Kidney glomerular epithelial cell (primary cell): ENCODE measurements around the gene CENATAC.
A peak's percentile ranks its signal among the peaks of the same experiment; 100 is the strongest.
"Not testable (repeated sequence)": the region's sequence is repeated elsewhere in the genome, so short reads cannot be mapped to it uniquely, and the experiment has no call there.

Experiments
- DNase-seq: peaks from one replicate; lab custom pipeline; 2025; lab: John Stamatoyannopoulos, UW

The CENATAC gene, protein sequence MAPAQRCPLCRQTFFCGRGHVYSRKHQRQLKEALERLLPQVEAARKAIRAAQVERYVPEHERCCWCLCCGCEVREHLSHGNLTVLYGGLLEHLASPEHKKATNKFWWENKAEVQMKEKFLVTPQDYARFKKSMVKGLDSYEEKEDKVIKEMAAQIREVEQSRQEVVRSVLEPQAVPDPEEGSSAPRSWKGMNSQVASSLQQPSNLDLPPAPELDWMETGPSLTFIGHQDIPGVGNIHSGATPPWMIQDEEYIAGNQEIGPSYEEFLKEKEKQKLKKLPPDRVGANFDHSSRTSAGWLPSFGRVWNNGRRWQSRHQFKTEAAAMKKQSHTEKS

DNA sequence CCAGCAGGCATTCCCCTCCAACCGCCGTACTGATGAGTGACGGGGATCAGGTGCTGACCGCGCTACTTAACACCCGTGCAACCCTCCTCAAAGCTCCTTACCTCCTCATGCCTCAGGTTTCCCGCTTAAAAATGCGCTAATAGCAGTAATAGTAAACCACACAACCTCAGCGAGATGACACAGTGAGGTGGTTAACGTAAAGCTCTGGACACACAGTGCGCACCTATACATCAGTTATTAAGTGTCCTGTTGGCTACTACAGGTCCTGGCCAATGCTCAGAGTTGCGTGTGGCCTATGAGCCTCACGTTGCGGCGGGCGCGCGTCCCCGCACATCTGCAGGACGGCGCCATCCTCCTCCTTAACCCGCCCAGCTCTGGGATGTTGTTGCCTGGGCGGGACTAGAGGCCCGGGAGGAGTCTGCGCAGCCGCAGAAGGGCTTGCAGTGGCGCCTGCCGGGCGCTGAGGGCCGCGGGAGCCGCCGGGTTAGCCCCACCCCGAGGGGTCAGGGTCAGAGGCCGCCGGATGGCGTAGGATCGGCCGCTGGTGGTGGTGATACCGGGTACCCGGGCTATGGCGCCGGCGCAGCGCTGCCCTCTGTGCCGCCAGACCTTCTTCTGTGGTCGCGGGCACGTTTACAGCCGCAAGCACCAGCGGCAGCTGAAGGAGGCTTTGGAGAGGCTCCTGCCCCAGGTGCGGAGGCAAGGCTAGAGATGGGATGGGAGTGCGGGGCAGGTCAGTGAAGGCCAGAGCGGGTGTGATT is at the start of gene CENATAC:
CENATAC (plus strand) TSS at position 512 of the 761 bp plus-strand sequence; CDS start at position 572, 60 bp downstream.
- DNase-seq, result peak; percentile 84

DNA sequence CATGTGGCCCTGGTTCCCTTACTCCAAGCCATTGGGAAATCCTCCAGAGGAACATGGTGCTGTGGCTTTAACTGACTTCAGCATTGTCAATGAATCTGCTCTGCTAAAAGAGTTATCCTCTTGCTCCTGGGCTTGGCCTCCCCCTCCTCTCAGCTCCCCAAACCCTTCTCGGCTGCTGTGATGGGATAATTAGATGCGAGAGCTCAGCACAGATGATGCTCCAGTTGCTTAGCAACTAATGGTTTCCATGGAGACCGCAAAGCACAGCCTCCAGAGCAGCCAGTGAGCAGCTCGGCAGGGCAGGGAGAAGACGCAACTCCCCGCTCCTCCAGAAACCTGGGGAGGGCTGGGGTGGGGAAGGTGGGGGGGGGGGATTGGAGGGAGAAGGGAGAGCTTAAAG is 44.7 kb upstream of the CENATAC start:
- no peak for DNase-seq

DNA sequence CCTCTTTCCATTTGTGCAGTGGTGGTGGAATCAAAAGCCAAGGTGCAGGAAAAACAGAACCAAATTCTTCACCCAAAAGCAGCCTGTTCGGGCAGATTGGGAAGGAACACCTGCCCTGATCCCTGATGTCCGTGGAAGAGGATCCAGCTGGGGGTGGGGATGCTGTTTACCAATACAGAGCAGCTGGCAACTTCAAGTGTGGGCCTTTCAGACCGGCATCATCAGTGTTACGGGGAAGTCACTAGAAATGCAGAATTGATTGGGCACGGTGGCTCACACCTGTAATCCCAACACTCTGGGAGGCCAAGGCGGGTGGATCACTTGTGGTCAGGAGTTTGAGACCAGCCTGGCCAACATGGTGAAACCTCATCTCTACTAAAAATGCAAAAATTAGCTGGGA is 44.0 kb upstream of the CENATAC start:
- DNase-seq, result not testable (repeated sequence)

DNA sequence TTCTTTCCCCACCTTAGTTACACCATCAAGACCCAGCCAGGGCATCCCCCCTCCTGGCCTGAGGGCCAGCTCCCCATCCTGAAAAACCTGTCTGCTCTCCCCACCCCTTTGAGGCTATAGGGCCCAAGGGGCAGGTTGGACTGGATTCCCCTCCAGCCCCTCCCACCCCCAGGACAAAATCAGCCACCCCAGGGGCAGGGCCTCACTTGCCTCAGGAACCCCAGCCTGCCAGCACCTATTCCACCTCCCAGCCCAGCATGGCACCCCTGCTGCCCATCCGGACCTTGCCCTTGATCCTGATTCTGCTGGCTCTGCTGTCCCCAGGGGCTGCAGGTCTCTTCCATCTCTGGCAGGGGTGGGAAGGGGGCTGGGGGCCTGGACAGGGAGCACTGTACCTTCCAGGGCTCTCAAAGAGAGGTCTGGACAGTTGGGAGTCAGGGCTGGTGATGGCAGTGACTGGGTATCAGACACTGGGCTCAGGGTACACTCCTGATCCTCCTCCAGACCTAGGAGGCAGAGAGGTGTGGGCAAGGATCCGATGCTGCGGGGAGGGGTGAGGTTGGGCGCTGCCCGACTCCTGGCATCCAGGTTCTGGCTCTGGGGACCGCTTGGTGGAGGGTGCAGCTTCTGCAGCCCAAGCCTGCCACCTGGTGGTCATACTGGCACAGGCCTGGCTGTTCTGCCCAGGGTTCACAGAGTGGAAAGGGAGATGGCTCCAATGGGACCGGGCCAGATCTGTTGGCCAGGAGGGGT is 41.7 kb upstream of the CENATAC start, which contains the start of gene UPK2:
UPK2 (plus strand) TSS at position 205 of the 753 bp plus-strand sequence; CDS start at position 258, 53 bp downstream.
- peak; percentile 72 for DNase-seq

DNA sequence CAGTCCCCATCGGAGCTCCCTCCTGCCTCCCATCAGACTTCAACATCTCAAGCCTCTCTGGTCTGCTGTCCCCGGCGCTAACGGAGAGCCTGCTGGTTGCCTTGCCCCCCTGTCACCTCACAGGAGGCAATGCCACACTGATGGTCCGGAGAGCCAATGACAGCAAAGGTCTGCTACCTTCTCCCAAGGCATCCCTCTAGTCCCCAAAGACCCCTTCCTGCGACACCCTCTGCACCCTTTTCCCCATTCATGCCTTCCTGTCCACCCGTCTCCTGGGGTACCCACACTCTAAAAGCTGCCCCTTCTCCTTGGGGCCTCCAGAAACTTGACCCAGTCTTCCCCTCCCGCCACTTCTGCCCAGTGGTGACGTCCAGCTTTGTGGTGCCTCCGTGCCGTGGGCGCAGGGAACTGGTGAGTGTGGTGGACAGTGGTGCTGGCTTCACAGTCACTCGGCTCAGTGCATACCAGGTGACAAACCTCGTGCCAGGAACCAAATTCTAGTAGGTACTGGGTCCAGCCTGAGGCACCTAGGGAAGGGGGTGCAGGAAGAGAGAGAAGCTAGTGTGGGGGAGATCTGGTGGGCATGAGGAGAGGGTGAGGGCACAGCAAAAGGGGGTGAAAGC is 41.0 kb upstream of the CENATAC start:
- DNase-seq, result no peak

DNA sequence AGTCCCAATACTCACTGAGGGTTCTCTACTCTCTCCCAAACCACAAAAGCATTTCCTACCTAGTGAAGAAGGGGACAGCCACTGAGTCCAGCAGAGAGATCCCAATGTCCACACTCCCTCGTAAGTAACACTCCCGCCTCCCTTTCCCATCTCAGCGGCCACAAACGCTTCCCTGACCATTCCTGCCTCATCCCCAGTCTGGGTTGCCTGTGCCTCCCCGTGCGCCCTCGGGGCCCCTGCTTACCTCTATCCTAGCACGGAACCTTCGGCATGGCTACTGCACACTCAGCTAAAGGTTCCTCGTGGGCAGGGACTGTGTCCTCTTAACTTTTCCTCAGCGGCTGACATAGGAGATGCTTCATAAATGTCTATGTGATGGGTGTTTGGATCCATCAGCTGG is 40.4 kb upstream of the CENATAC start:
- no peak for DNase-seq

DNA sequence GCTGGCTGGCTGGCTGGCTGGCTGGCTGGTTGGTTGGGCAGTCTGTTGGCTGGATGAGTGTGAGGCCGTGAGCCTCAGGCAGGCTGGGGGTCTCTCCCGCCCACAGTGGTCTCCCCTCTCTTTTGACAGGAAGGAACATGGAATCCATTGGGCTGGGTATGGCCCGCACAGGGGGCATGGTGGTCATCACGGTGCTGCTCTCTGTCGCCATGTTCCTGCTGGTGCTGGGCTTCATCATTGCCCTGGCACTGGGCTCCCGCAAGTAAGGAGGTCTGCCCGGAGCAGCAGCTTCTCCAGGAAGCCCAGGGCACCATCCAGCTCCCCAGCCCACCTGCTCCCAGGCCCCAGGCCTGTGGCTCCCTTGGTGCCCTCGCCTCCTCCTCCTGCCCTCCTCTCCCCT is 40.0 kb upstream of the CENATAC start:
- DNase-seq, result no peak

DNA sequence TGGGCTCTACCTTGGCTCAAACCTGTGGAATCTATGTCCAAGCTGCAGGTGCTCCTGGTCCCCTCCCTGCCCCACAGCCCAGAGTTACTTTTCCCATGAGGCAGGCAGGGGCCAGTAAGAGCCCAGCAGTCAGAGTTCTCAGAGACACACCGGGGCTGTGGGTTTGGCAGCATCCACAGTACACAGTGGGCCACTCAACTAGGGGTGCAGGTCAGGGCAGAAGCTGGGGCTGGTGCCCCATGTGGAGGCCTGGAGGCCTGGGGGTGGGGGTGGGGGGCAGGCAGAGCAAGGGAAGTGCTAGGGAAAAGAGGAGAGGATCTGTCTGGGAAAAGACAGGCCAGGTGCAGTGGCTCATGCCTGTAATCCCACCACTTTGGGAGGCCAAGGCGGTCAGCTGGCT is 39.4 kb upstream of the CENATAC start:
- DNase-seq, result no peak

DNA sequence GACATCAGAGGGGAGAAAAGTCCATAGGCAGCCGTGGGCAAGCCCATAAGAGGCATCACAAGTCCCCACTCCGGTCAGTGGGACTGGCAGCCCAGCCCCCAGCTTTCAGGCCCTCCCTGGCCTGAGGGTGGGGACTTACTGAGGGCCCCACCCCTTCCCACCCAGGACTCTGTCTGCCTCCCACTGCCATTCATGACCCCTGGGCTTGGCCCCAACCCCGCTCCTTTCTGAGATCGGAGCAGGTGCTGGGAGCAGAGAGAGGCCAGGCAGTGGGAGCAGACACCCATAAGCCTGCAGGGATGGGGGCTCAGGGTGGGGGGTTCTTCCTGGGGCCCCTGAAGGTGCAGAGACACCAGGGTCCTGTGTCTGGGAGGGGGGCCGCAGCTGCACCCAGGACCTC is 36.7 kb upstream of the CENATAC start:
- DNase-seq, result no peak

DNA sequence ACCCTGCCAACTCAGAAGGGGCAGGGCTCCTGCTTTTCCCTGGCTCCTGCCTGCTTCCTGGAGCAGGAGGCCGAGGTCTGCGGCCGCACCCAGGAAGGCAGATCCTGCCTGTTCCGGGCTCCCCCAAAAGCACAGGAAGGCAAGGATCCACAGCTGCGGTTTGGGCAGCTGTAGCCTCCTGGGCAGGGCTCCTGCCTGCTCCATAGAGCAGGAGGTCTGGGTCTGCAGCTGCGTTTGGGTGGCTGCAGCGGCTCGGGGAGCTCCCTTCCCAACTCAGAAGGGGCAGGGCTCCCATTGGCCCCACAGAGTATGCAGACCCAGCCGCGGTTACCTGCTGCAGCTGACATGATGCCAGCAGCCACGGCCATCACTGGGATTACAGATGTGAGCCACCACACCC is 36.3 kb upstream of the CENATAC start:
- DNase-seq, result no peak

DNA sequence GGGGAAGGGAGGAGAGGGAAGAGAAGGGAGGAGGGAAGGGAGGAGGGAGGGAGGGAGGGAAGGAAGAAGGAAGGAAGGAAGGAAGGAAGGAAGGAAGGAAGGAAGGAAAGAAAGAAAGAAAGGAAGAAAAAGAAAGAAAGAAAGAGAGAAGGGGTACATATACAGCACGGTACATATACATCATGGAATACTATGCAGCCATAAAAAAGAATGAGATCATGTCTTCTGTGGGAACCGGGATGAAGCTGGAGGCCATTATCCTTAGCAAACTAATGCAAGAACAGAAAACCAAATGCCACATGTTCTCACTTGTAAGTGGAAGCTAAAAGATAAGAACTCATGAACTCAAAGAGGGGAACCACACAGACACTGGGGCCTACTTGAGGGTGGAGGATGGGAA is 28.4 kb upstream of the CENATAC start:
- not testable (repeated sequence) for DNase-seq

DNA sequence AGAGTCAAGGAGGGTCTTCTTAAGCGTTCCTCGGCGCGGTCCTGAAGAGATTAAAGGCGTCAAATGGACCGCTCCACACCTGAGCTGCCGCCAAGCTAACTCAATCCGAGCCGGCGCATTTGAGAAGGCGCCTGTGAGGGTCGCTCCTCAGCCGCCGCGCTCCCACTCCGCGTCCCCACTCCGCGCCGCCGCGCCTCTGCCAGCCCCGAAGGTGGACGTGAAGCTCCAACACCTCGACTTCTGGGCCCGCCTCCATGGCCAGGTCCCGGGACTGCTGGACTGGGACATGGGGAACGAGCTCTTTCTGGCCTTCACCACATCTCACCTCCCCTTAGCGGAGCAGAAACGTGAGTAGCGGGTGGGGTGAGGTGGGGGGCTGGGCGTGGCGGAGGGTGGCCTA is 26.3 kb upstream of the CENATAC start, which contains the start of gene FOXR1:
FOXR1 (plus strand) TSS at position 116 of the 400 bp plus-strand sequence; CDS start at position 287, 171 bp downstream.
- DNase-seq, result no peak

DNA sequence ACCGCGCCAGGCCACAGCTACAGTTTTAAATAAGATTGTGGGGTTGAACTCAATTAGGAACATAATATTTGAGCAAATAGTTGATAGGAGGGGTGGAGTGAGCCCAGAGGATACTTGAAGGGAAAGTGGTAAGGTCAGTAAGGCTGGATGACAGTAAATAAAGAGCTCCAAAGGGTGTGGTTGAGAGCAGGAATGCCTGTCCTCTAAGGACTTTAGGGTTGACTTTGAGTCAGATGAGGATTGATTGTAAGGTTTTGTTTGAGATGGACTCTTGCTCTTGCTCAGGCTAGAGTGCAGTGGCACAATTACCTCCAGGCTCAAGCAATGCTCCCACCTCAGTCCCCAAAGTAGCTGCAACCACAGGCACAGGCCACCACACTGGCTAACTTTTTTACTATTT is 24.0 kb upstream of the CENATAC start:
- no peak for DNase-seq

DNA sequence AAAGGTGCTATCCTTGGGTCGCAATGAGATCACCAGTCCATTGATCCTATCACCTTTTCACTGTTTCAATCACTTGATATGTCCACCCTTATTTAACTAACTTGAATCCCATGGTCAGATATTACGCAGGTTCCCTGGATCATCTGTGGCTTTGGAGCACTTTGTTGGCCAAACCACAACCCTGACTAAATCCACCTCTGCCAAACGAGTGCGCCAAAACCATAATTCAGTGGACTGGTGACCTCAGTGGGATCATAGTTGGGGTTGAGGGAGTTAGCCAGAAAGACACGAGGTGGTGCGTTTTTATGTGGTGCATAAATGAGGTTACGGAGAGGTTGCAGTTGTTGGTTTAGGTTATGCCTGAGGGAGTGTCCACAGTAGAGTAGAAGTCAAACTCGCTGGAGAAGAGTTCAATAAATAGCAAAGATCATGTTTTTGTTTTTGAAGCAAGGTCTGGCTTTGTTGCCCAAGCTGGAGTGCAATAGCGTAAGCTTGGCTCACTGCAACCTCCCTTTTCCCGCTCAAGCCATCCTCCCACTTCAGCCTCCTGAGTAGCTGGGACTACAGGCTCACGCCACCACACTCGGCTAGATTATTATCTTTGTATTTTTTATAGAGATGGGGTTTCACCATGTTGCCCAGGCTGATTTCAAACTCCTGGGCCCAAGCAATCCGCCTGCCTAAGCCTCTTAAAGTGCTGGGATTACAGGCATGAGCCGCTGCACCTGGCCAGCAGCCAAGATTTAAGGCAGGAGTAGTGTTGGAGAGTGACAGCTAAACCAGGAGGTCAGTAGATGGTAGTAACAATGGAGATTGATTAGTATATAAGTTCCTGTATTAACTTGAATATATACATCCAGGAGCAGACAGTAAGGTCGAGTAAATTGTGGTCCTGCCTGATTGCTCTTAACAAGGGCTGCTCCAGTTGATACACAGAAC is 21.9 kb upstream of the CENATAC start:
- no peak for DNase-seq

DNA sequence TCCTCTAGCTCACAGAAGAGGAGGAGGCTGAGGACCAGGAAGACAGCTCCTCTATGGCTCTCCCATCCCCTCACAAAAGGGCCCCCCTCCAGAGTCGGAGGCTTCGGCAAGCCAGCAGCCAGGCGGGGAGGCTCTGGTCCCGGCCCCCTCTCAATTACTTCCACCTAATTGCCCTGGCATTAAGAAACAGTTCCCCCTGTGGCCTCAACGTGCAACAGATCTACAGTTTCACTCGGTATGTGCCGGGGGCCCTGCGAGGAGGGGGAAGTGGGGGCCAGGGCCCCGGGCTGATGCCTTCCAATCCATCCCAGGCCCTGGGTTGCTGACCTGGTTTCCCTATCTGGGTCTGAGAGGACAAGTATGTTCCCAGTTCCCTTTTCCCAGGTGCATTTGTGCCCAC is 18.5 kb upstream of the CENATAC start:
- DNase-seq, result no peak

DNA sequence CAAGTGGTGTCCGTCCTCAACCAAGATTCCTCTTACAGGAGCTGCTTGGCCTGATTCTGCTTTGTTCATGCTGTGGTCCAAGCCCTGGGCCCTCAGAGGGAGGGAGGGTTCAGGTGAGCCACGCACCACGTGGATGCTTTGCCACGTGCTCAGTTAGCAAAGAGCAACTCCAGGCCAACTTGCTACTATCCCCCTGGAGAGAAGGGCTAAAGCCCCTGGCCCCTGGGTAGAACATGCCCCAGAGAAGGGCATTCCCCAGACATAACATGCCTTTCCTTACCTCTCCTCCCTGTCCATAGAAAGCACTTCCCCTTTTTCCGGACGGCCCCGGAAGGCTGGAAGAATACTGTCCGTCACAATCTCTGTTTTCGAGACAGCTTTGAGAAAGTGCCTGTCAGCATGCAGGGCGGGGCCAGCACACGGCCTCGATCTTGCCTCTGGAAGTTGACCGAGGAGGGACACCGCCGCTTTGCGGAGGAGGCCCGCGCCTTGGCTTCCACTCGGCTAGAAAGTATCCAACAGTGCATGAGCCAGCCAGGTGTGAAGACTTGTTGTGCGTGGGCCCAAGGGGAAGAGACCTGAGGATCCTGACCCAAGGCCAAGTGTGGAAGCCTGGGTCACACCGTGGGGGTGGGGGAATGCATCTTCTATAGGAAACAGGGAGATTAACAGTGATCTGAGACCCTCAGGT is 17.6 kb upstream of the CENATAC start:
- DNase-seq, result no peak

DNA sequence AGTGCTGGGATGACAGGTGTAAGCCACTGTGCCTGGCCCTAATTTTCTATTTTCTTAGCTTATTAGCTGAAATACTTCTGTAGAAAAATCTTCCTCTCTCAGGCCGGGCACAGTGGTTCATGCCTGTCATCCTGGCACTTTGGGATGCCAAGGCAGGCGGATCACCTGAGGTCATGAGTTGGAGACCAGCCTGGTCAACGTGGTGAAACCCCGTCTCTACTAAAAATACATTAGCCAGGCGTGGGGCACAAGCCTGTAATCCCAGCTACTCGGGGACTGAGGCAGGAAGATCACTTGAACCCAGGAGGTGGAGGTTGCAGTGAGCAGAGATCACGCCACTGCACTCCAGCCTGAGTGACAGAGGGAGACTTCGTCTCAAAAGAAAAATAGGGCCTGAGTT is 13.6 kb upstream of the CENATAC start:
- not testable (repeated sequence) for DNase-seq

DNA sequence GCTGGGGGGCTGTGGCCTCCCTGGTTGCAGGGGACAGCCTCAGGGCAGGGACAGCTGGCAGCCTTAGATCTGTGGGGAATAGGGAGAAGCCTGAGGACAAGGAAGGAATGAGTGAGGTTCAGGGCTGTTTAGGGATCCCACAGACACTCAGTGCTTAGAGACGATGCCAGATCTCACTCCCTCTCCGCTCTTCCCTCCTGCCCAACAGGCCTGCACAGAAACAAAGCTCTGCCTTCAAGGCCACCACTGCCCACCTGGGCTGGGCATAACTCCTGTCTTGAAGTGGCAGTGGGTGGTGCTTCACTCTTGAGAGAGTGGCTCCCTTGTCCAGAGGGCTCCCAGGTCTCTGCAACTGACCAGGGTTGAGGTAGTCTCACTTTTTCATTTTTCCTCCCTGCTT is 13.1 kb upstream of the CENATAC start:
- no peak for DNase-seq

DNA sequence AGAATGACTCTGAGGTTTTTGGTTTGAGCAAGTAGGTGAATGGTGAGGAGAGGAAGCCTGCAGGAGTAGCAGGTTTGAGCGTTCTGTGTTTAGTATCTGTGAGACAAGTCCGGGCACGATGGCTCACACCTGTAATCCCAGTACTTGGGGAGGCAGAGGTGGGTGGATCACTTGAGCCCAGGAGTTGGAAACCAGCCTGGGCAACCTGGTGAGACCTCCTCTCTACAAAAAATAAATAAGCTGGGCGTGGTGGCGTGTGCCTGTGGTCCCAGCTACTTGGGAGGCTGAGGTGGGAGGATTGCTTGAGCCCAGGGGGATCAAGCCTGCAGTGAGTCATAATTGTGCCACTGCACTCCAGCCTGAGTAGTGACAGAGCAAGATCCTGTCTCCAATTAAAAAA is 9.7 kb upstream of the CENATAC start:
- DNase-seq, result no peak

DNA sequence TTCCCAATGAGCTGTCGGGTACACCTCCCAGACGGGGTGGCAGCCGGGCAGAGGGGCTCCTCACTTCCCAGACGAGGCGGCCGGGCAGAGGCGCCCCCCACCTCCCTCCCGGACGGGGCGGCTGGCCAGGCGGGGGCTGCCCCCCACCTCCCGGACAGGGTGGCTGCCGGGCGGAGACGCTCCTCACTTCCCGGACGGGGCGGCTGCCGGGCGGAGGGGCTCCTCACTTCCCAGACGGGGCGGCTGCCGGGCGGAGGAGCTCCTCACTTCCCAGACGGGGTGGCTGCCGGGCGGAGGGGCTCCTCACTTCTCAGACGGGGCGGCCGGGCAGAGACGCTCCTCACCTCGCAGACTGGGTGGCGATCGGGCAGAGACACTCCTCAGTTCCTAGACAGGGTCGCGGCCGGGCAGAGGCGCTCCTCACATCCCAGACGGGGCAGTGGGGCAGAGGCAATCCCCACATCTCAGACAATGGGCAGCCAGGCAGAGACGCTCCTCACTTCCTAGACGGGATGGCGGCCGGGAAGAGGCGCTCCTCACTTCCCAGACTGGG is 6.4 kb upstream of the CENATAC start:
- not testable (repeated sequence) for DNase-seq
